Measurements from ENCODE around the gene RRAS.
"Not testable (repeated sequence)": the region's sequence is repeated elsewhere in the genome, so short reads cannot be mapped to it uniquely, and the experiment has no call there.

The RRAS gene

DNA sequence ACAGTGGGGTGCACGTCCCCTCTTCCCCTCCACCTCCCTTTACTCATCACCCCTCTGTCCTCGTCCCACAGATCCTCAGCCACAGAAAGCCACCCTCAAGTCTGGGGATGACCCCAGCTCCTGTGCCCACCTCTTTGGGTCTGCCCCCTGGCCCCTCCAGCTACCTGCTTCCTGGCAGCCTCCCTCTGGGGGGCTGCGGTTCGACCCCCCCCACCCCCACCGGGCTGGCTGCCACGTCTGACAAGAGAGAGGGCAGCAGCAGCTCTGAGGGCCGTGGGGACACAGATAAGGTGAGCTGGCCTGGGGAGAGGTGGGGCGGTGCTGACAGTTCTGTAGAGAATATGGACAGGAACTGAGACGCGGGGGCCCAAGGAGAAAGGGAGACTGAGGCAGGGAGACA is 14.6 kb upstream of the RRAS start:
- DNase-seq (ENCODE audit: low spot score) = no peak

DNA sequence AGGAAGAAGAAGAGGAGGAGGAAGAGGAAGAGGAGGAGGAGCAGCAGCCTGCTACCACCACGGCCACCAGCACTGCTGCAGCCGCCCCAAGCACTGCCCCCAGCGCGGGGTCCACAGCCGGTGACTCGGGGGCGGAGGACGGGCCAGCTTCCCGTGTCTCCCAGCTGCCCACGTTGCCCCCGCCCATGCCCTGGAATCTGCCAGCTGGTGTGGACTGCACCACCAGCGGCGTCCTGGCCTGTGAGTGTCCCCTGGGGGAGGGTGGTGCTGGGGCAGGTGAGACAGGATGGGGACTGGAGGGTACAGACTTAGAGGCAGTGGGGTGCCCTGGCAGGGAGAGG is 13.5 kb upstream of the RRAS start:
- no peak for DNase-seq (ENCODE audit: low spot score)

DNA sequence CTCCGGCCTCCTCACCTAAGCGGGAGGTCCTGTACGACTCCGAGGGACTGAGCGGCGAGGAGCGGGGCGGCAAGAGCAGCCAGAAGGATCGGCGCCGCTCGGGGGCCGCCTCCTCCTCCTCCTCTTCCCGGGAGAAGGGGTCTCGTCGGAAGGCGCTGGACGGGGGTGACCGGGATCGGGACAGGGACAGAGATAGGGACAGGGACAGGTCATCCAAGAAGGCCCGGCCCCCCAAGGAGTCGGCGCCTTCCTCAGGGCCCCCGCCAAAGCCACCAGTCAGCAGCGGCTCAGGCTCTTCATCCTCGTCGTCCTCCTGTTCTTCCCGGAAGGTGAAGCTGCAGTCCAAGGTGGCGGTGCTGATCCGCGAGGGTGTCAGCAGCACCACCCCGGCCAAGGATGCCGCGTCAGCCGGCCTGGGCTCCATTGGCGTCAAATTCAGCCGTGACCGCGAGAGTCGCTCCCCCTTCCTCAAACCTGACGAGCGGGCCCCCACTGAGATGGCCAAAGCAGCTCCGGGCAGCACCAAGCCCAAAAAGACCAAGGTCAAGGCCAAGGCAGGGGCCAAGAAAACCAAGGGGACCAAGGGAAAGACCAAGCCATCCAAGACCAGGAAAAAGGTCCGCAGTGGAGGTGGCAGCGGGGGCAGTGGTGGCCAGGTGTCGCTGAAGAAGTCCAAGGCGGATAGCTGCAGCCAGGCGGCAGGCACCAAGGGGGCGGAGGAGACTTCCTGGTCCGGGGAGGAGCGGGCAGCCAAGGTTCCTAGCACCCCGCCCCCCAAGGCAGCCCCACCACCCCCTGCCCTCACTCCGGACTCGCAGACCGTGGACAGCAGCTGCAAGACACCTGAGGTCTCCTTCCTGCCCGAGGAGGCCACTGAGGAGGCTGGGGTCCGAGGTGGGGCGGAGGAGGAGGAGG is 12.9 kb upstream of the RRAS start:
- DNase-seq (ENCODE audit: low spot score) = no peak

DNA sequence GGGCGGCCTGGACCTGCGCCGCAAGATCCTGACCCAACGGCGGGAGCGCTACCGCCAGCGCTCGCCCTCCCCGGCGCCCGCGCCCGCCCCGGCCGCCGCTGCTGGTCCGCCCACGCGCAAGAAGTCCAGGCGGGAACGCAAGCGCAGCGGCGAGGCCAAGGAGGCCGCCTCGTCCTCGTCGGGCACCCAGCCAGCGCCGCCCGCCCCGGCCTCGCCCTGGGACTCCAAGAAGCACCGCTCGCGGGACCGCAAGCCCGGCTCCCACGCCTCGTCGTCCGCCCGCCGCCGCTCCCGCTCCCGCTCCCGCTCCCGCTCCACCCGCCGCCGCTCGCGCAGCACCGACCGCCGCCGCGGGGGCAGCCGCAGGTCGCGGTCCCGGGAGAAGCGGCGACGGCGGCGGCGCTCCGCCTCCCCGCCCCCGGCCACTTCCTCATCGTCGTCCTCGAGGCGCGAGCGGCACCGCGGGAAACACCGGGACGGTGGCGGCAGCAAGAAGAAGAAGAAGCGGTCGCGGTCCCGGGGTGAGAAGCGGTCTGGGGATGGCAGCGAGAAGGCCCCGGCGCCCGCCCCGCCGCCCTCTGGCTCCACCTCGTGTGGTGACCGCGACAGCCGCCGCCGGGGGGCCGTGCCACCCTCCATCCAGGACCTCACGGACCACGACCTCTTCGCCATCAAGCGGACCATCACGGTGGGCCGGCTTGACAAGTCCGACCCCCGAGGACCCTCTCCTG is 12.0 kb upstream of the RRAS start:
- DNase-seq (ENCODE audit: low spot score) = no peak

DNA sequence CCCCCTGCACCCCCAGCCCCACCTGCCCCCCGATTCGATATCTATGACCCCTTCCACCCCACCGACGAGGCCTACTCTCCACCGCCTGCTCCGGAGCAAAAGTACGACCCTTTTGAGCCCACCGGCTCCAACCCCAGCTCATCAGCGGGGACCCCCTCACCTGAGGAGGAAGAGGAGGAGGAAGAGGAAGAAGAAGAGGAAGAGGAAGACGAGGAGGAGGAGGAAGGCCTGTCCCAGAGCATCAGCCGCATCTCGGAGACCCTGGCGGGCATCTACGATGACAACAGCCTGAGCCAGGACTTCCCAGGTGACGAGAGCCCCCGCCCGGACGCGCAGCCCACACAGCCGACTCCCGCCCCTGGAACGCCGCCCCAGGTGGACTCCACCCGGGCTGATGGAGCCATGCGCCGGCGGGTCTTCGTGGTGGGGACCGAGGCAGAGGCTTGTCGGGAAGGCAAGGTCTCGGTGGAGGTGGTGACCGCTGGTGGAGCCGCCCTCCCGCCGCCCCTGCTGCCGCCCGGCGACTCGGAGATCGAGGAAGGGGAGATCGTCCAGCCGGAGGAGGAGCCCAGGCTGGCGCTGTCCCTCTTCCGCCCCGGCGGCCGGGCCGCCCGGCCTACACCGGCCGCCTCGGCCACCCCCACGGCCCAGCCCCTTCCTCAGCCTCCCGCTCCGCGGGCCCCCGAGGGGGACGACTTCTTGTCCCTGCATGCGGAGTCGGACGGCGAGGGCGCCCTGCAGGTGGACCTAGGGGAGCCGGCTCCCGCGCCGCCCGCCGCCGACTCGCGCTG is 11.3 kb upstream of the RRAS start:
- DNase-seq (ENCODE audit: low spot score) = no peak

DNA sequence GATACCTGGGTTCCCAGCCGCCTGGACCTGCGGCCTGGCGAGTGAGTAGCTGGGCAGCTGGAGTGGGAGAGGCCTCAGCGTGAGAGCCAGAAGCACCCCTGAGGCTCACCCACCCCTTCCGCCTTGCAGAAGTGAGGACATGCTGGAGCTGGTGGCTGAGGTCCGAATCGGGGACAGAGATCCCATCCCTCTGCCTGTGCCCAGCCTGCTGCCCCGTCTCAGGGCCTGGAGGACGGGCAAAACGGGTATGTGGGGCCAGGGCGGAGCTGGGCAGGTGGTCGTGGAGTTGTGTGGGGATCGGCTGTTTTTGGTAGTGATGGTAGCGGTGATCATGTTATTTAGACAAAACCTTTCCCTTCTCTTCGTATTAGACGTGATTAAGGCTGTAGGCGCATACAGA is 6.6 kb upstream of the RRAS start:
- DNase-seq (ENCODE audit: low spot score) = no peak

DNA sequence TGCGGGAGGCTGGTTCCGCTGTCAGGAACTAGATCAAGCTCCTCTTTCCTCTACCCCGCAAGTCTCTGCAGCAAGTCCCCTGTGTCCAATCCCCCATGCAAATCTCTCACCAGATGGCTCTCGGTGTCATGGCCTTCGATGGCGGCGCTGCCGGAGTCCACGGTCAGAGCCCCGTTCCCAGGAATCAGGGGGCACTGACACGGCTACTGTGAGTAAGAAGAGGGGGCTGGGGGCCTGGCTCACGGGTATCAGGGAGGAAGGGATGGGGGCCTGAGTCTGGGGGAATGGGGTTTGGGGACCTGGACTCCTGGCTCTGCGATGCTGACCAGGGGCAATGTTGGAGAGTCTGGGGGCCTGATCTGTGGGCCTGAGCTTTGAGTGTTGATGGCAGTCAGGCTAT is 6.1 kb upstream of the RRAS start:
- DNase-seq (ENCODE audit: low spot score) = no peak

DNA sequence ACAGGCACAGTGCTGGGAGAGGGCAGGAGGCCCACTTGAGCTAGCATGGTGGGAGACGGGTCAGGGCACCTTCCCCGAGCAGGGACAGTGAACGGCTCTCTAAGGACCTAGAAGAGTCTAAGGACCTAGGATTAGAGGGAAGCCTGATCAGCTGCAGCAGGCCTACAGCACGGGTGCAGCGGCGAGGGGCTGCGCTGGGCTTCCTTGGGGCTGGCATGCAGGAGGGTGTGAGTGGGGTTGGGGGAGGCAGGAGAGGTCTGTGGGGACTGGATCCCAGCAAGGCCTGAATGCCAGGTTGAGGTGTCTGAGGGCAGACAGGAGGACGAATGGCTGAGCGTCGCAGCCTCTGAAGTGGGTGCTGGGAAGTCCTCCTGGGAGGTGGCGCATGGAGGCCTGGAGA is 5.6 kb upstream of the RRAS start:
- DNase-seq (ENCODE audit: low spot score) = no peak

DNA sequence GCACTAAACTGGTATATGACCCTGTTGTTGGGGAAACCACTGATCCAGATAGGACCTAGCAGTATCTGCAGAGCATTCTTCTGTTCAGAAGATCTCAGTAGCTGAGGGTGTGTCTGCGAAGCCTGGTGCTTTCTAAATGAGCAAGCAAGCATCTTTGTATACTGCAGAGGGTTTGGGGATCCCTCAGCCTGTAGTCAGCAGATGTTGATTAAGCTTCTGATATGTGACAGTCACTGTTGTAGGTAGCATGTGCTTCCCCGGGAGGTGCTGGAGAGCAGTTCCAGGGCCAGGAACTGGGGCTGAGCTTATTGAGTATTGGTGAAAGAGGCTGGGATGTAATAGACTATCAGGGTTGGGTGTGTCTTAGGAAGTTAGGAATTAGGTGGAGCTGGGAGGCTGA is 3.5 kb upstream of the RRAS start:
- no peak for DNase-seq (ENCODE audit: low spot score)

DNA sequence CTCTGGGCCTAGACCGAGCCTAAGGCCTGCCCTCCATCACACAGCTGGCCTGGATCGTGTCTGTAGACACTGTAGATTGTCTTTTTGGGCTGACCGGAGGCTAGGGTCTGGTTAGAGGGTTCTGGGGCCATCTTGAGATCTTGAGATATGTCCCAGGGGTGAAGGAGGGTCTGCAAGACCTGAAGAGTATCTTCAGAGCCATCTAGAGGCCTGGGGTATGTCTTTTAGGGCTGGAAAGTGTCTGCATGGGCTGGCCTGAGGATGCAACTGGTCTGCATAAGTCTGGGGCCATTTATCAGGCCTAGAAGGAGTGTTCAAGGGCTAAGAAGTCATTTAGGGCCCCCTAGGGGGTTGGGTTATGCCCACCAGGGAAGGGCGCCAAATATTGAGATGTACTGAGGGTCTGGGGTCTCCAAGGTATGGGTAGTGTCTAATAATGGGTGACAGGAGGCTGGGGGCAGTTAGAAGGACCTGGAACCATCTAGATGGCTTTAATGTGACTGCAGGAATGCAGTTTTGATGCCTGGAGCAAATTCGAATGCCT is 2.6 kb upstream of the RRAS start:
- no peak for DNase-seq (ENCODE audit: low spot score)

DNA sequence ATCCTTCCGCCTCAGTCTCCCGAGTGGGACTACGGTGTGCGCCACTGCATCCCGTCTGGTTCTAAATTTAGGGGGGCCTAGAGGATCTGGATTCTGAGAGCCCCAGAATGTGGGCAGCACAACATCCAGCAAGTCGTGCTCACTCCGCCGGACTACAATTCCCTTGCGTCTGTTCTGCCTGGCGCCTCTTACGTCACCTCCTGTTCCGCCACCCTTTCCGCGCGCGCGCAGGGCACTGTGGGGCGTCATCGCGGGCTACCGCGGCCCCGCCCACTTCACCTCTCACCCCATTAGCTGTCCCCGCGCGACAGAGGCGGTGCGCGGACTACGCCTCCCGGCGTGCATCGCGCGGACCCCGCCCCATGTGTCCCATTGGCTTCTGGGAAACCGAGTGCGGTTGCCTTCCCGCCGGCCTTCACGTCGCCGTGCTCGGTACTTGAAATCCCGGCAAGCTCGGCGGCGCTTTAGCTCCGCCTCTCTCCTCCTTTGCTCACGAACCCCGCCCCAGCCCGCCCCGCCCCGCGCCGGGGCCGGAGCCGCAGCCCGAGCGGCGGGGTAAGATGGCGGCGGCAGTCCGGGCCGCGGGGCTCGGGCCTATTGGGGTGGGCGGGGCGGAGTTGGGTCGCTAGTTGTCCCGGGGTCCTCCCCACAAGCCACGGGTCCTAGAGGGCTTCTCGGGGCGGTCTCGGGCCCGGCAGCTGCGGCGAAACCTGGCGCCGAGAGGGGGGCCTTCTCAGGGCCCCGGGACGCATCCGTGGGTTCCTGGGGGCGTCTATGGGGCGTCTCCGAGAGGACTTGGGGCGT is 1.9 kb upstream of the RRAS start, which contains the start of gene SCAF1:
Gene SCAF1, plus strand, starts transcription at position 522 of the 804 bp plus-strand sequence. CDS start 2,818 bp downstream, outside the sequence.
- DNase-seq (ENCODE audit: low spot score) = peak; percentile 100

DNA sequence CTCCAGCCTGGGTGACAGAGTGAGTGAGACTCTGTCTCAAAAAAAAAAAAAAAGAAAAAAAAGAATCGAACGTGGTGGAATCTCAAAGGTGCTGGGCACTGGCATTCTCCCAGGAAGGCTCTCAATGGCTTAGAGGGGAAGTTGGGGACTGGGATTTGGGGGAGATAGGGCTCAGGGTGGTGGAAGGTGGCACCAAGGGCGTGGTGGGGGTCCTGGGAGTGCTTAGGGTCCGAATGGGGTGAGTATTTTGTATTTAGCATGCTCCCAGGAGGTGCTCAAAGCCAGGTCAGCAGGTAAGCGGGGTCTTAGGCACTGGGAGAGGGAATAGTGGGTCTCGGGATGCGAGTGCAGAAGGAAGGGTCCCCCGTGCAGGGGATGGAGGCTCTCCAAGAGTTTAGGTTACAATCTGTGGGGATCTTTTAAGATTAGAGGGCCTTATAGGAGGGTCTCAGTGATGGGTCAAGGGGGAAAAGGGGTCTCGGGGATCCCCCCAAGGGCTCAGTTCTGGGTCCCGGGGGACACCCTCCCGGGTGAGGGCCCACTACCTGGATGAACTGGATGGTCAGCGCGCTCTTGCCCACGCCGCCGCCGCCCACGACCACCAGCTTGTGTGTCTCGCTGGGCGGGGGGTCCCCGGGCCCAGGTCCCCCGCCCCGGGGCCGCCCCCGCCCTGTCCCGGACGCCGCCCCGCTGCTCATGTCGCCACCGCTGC is 386 bp downstream of the RRAS start:
- no peak for DNase-seq (ENCODE audit: low spot score)

DNA sequence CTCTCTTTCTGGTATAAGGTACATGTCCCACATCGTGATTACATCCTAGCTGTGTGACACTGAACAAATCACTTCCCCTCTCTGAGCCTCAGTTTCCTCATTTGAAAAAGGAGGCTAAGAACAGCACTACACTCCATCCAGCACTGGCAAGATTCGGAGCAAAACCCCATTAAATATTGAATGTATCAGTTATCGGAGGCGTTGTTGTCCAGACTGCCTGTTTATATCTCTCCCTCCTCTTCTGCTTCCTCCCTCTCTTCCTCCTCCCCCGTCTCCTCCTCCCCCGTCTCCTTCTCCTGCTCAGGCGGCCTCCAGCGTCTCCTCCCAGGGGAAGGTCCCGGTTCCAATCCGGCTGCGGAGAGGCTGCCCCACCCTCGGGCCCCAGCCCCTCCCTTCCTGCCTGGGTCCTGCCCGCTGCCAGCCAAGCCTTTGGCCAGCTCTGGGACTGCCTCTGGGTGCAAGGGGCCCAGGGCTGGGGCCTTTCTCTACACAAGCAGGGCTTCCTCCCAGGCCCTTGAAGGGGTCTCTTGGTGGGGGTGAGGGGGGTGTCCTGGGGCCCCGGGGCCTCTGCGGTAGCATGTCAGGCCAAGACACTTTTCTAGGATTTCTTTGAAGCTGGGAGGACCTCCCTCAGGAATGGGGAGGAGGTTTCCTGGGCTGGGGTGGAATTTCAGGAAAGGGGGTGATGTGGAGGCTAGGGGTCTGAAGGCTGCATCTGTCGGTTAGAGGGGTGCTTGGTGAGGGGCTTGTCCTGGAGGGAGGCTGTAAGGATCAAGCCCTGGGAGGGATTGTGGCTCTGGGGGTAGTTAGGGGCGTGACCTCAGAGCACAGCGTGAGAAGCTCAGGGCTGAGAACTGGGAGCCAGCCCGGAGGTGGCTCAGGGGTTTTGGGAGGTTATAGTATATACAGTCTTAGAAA is 1.9 kb downstream of the RRAS start:
- peak; percentile 80 for DNase-seq (ENCODE audit: low spot score)

DNA sequence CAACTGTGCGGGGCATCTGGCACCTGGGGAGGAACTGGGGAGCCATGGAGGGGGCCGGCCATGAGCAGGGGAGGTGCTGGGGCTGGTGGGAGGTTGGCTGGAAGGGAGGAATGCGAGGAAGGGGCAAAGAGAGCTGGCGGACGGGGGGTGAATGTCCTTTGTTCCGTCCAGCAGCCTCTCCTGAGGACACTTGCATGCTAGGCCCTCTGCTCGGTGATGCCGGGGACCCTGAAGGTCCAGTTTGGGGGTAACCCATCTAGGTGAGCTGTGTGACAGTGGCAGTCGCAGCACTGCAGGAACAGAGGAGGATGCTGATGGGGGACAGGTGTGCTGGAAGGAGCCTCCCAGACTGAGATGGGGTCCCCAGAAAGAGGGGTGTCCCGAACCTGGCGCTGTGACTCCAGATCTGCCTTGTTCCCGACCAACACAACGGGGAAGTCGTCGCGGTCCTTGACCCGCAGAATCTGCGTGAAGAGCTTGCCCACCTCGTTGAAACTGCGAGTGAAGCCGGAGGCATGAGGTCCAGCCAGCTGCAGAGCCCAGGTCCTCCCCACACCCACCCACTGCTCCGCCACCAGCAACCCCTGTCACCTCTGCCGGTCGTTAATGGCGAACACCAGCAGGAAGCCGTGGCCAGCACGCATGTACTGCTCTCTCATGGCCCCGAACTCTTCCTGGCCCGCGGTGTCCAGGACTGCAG is 3.6 kb downstream of the RRAS start:
- no peak for DNase-seq (ENCODE audit: low spot score)

DNA sequence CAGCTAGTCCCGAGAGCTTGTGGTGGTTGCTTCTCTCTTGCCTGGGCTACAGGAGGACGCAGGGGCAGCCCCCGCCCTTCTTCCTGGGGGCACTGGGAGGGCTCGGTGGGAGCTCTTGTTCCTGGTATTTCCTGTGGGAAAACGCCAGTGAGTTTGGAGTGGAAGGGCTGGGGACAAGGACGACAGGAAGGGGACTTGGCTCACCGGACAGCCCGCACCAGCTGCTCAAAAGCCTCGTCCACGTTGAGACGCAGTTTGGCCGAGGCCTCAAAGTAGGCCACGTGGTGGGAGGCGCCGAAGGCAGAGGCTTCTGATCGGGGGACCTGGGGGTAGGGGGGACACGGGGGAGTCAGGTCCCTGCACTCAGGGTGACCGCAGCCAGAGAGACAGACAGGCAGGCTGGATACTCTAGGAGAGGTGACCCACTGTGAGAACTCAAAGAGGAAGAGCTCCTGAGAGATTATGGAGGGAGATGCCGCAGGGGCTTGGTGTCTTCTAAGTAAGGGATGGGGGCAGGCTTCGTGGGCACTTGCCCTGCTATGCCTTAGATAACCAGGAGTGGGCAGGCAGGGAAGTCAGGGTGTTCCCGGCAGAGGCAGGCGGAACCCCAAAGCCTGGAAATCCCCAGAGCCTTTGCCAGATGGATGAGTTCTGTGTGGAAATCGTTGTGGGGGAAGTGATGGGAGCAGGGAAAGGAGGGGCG is 4.3 kb downstream of the RRAS start:
- DNase-seq (ENCODE audit: low spot score) = no peak

DNA sequence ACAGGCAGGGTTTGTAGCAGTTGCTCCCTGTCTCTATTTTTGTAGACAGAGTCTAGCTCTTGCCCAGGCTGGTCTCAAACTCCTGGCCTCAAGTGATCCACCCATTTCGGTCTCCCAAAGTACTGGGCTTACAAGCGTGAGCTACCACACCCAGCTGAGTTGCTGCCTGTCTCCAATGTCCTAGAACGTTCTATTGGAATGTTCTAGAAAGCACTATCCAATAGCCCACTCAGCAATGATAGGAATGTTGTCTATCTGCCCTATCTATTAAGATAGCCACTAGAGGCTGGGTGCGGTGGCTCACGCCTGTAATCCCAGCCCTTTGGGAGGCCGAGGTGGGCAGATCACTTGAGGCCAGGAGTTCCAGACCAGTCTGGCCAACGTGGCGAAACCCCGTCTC is 6.7 kb downstream of the RRAS start:
- not testable (repeated sequence) for DNase-seq (ENCODE audit: low spot score)

DNA sequence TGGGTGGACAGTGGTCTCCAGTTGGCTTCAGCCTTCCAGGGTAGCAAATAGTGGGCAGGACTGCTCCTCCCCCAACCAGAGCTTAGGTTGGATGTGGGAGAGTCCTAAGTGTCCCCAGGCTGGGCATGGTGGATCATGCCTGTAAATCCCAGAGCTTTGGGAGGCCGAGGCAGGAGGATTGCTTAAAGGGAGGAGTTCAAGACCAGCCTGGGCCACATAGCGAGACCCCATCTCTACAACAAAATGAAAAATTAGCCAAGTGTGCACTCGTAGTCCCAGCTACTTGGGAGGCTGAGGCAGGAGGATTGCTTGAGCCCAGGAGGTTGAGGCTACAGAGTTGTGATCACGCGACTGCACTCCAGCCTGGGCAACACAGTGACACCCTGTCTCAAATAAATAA is 7.4 kb downstream of the RRAS start:
- no peak for DNase-seq (ENCODE audit: low spot score)

DNA sequence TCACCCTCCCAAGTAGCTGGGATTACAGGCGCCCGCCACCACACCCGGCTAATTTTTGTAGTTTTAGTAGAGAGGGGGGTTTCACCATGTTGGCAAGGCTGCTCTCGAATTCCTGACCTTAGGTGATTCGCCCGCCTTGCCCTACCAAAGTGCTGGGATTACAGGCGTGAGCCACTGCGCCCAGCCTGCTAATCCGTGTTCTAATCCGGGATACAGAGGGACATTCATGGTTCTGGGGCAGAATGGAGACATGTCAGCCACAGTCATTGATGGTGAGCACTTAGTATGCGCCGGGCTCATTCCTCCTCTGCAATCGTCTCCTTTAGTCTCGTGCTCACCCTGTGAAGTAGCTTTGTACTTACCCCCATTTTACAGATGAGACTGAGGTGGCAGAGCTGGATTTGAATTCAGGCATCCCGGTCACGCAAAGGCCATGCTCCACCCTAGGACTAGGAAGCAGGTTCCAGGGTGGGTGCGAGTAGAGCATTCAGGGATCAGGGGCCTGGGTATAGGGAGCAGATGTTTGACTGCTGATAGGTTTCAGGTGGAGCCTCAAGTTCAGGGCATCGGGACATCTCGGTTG is 8.2 kb downstream of the RRAS start:
- no peak for DNase-seq (ENCODE audit: low spot score)

Measured in ecto neural progenitor cell (in vitro differentiated cells).